Measurements from ENCODE around the gene CTNNBL1. TPM values are rescaled to one million over a fixed set of nuclear protein-coding genes. Genes with fewer than 3 reads are reported as not detected.

The CTNNBL1 gene
- total RNA-seq, 1 experiment from 2014 or later: 203 TPM

DNA sequence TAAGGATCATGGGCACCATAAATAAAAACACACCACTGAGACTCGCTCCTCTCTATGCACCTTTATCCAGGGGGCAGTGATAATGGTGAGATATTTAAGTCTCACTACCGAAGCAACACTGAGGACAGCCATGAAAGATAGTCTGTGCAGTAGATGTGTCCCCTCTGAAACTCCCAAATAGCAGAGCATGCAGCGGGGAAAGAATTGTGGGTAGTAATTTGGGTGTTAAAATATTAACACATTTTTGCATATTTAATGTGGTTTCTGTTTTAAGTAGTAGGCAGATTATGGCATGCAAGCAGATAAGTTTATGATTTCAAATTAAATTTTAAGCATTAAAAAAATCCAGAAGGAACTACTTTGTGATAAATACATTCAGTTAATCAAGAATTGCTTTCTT, 82.7 kb downstream of the CTNNBL1 start:
- H3K36me3 ChIP-seq (ENCODE audit: control insufficient read depth, insufficient read depth, low read length): peaks cover 1% of the 10 kb centered on the region; the same call in 1 of the 2 replicates
- TF ChIP-seq, protein P1, sequence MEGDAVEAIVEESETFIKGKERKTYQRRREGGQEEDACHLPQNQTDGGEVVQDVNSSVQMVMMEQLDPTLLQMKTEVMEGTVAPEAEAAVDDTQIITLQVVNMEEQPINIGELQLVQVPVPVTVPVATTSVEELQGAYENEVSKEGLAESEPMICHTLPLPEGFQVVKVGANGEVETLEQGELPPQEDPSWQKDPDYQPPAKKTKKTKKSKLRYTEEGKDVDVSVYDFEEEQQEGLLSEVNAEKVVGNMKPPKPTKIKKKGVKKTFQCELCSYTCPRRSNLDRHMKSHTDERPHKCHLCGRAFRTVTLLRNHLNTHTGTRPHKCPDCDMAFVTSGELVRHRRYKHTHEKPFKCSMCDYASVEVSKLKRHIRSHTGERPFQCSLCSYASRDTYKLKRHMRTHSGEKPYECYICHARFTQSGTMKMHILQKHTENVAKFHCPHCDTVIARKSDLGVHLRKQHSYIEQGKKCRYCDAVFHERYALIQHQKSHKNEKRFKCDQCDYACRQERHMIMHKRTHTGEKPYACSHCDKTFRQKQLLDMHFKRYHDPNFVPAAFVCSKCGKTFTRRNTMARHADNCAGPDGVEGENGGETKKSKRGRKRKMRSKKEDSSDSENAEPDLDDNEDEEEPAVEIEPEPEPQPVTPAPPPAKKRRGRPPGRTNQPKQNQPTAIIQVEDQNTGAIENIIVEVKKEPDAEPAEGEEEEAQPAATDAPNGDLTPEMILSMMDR (IDR thresholded peaks at IDR 0.05; ENCODE audit: insufficient read depth in 1 of 2, low read depth in 1 of 2, low read length in 1 of 2, severe bottlenecking in 1 of 2, unreplicated experiment in 1 of 2): no peak
- H3K4me1 ChIP-seq: no peaks in the 10 kb centered on the region
- no peaks in the 10 kb centered on the region for H3K9me3 ChIP-seq
- no TSS peak for BruUV-seq (replicated peaks)
- intact Hi-C loops (cut with micrococcal nuclease; ENCODE audit: unreplicated experiment): loop anchor here (5.0 kb wide), 1 partner anchor 1399 kb away; no protein-coding TSS in a partner anchor
- ChIA-PET CTCF (no interaction called here), POLR2A (interaction anchor here (0.7 kb wide), 1 partner anchor 82 kb away, joined by 3 read pairs; no protein-coding TSS in a partner anchor)
- no peak overlapping the region for H3K27ac Mint-ChIP-seq (ENCODE audit: unreplicated experiment)
- H3K9me3 Mint-ChIP-seq (ENCODE audit: unreplicated experiment): no peaks in the 10 kb centered on the region
- H3K27me3 Mint-ChIP-seq (ENCODE audit: insufficient read depth, unreplicated experiment): no peaks in the 10 kb centered on the region
- H3K4me3 Mint-ChIP-seq (ENCODE audit: unreplicated experiment): no peak overlapping the region
- H3K4me1 Mint-ChIP-seq (ENCODE audit: low read depth, unreplicated experiment): no peaks in the 10 kb centered on the region
- peaks cover 14% of the 10 kb centered on the region for H3K36me3 Mint-ChIP-seq (ENCODE audit: insufficient read depth, unreplicated experiment)
- H3K27me3 ChIP-seq (replicated peaks; ENCODE audit: control insufficient read depth, insufficient read depth, low read length): no peaks in the 10 kb centered on the region
- no peak for DNase-seq
- no peak overlapping the region for H3K4me3 ChIP-seq (ENCODE audit: low read depth, low read length)

DNA sequence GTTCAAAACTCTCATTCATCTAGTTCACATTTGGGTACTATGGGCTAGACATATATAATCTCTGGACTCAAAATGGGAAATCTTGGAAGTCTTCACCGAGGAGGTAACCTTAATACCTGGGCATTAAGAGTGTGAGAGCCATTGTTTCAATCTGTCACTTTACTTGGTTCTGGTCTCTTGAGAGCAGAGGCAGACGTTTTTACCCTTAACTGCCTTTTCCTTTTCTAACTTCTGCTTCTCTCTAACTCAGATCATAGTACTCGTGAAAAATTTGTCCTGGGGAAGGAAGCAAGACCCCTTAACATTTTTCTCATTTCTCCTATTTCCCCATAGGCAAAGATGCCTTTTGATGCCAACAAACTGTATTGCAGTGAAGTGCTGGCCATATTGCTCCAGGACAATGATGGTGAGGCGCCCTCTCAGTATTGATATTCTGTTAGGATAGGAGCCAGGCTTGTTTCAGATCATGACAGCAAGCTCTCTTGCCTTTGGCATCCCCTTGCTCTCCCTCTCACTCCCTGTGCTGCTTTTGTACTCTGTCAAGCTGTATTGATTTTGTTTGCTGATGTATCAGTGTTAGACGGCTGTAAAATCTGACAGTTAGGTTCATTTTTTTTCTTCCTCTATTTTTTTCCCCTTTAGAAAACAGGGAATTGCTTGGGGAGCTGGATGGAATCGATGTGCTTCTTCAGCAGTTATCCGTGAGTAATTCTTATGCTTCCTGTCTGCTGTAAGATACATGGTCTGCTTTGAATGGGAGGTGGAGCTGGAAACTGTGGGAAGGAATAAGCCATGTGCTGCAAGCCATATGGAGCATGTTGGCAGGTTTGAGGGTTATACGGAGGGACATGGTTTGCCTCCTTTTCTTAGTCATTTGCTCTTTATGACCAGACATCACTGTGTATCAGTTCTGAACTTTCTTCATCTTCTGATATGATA, 83.5 kb downstream of the CTNNBL1 start:
- Mint-ChIP-seq H3K27ac (ENCODE audit: unreplicated experiment) (no peak overlapping the region), H3K4me3 (ENCODE audit: unreplicated experiment) (no peak overlapping the region), H3K9me3 (ENCODE audit: unreplicated experiment) (no peaks in the 10 kb centered on the region), H3K27me3 (ENCODE audit: insufficient read depth, unreplicated experiment) (no peaks in the 10 kb centered on the region), H3K36me3 (ENCODE audit: insufficient read depth, unreplicated experiment) (peaks cover 12% of the 10 kb centered on the region), H3K4me1 (ENCODE audit: low read depth, unreplicated experiment) (no peaks in the 10 kb centered on the region)
- TF ChIP-seq, protein P1 (IDR thresholded peaks at IDR 0.05; ENCODE audit: insufficient read depth in 1 of 2, low read depth in 1 of 2, low read length in 1 of 2, severe bottlenecking in 1 of 2, unreplicated experiment in 1 of 2): no peak
- Histone ChIP-seq H3K27me3 (replicated peaks; ENCODE audit: control insufficient read depth, insufficient read depth, low read length) (no peaks in the 10 kb centered on the region), H3K4me1 (no peaks in the 10 kb centered on the region), H3K4me3 (ENCODE audit: low read depth, low read length) (no peak overlapping the region), H3K36me3 (ENCODE audit: control insufficient read depth, insufficient read depth, low read length) (peaks cover 1% of the 10 kb centered on the region; the same call in 1 of the 2 replicates), H3K9me3 (no peaks in the 10 kb centered on the region)
- no TSS peak for BruUV-seq (replicated peaks)
- ChIA-PET CTCF (interaction anchor here (1.1 kb wide), 1 partner anchor 213 kb away, joined by 4 read pairs; no protein-coding TSS in a partner anchor), POLR2A (interaction anchor here (0.7 kb wide), 1 partner anchor 83 kb away, joined by 3 read pairs; no protein-coding TSS in a partner anchor)
- DNase-seq: no peak
- intact Hi-C loops (cut with micrococcal nuclease; ENCODE audit: unreplicated experiment): loop anchor here (5.0 kb wide), 1 partner anchor 1400 kb away; no protein-coding TSS in a partner anchor

DNA sequence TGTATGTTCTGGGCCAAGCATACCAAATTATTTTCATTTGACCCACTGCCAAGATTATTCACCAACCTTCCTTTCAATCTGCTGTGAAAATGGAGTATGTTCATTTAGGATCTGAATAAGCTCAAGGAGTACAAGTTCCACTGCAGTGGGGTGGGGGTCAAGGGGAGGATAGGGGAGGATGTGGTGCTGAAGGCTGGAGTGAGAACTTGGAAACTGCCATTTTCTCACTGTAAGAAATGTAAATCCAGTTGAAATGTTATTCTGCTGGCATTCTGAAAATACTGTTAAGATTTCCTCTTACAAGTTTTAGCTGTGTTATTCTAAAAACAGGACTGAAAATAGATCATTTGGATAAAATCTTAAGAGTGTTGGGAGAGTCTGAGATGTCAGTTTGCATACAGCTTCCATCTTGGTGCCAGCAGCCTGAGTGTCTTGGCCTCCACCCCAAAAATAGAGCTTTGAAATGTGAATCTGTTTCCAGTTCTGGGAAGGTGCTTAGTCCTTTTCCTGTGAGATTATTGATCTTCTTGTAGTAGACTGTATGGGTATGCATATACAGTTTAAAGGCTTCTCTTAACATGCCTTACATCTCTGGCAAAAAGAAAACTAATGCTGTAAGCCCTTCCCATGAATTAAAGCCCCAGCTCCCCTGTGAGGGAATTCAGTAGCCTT, 84.3 kb downstream of the CTNNBL1 start:
- Histone ChIP-seq H3K36me3 (ENCODE audit: control insufficient read depth, insufficient read depth, low read length) (peaks cover 1% of the 10 kb centered on the region; the same call in 1 of the 2 replicates), H3K27me3 (replicated peaks; ENCODE audit: control insufficient read depth, insufficient read depth, low read length) (no peaks in the 10 kb centered on the region), H3K4me1 (no peaks in the 10 kb centered on the region), H3K9me3 (no peaks in the 10 kb centered on the region), H3K4me3 (ENCODE audit: low read depth, low read length) (no peak overlapping the region)
- ChIA-PET CTCF (interaction anchor here (0.6 to 1.1 kb wide), 2 partner anchors 214 to 577 kb away, joined by 4 read pairs; no protein-coding TSS in a partner anchor), POLR2A (no interaction called here)
- Mint-ChIP-seq H3K36me3 (ENCODE audit: insufficient read depth, unreplicated experiment) (peaks cover 12% of the 10 kb centered on the region), H3K27ac (ENCODE audit: unreplicated experiment) (no peak overlapping the region), H3K9me3 (ENCODE audit: unreplicated experiment) (no peaks in the 10 kb centered on the region), H3K4me1 (ENCODE audit: low read depth, unreplicated experiment) (no peaks in the 10 kb centered on the region), H3K27me3 (ENCODE audit: insufficient read depth, unreplicated experiment) (no peaks in the 10 kb centered on the region), H3K4me3 (ENCODE audit: unreplicated experiment) (no peak overlapping the region)
- intact Hi-C loops (cut with micrococcal nuclease; ENCODE audit: unreplicated experiment): loop anchor here (5.0 kb wide), 1 partner anchor 1401 kb away; no protein-coding TSS in a partner anchor
- TF ChIP-seq, protein P1 (IDR thresholded peaks at IDR 0.05; ENCODE audit: insufficient read depth in 1 of 2, low read depth in 1 of 2, low read length in 1 of 2, severe bottlenecking in 1 of 2, unreplicated experiment in 1 of 2): no peak
- no TSS peak for BruUV-seq (replicated peaks)
- DNase-seq: no peak
